Neural cell (in vitro differentiated cells): Measurements from ENCODE around the gene RCE1. TPM values are rescaled to one million over a fixed set of nuclear protein-coding genes. Genes with fewer than 3 reads are reported as not detected.

Source experiments
- H2AFZ ChIP-seq: fragments of 200-600, 300-800 bp; sonication (generic), shearing (Covaris generic); 2 replicates; pipeline ENCODE4 v1.6.0; 2014; ENCODE audit warnings: low read depth, mild to moderate bottlenecking, antibody characterized with exemption, low read length, moderate library complexity
- H3F3A ChIP-seq: fragments of 200-600 bp; shearing (Covaris generic); 2 replicates; pipeline ENCODE4 v1.6.1; 2016; ENCODE audit warnings: mild to moderate bottlenecking, moderate library complexity, mixed read lengths, antibody characterized with exemption, low read length; ENCODE audit not compliant: insufficient read depth, poor library complexity, severe bottlenecking
- H3K27ac ChIP-seq: fragments of 200-600, 300-800 bp; sonication (generic), shearing (Covaris generic); 2 replicates; pipeline ENCODE4 v1.5.1; 2014; ENCODE audit warnings: mild to moderate bottlenecking, low read length, moderate library complexity
- H3K27me3 ChIP-seq: fragments of 300-800, 200-600 bp; sonication (generic), shearing (Covaris generic); 2 replicates; pipeline ENCODE4 v1.6.0; 2014; ENCODE audit warnings: mild to moderate bottlenecking, low read depth, low read length, moderate library complexity; ENCODE audit not compliant: insufficient read depth
- H3K36me3 ChIP-seq: fragments of 300-800, 200-600 bp; sonication (generic), shearing (Covaris generic); 2 replicates; pipeline ENCODE4 v1.5.1; 2014; ENCODE audit warnings: mild to moderate bottlenecking, antibody characterized with exemption, low read length, moderate library complexity; ENCODE audit not compliant: insufficient read depth
- H3K4me2 ChIP-seq: fragments of 300-800, 200-600 bp; sonication (generic), shearing (Covaris generic); 2 replicates; pipeline ENCODE4 v1.6.0; 2014; ENCODE audit warnings: mild to moderate bottlenecking, low read length
- H3K4me3 ChIP-seq: fragments of 300-800, 200-600 bp; sonication (generic), shearing (Covaris generic); 2 replicates; pipeline ENCODE4 v1.5.1; 2014; ENCODE audit warnings: mild to moderate bottlenecking, low read length, moderate library complexity
- H3K79me2 ChIP-seq: fragments of 200-600 bp; shearing (Covaris generic); replicated peaks from 2 replicates; pipeline ENCODE4 v1.6.0; 2014; ENCODE audit warnings: mild to moderate bottlenecking, low read length, moderate library complexity; ENCODE audit not compliant: insufficient read depth
- H3K9ac ChIP-seq: fragments of 300-800, 200-600 bp; sonication (generic), shearing (Covaris generic); 2 replicates; pipeline ENCODE4 v1.6.1; 2016; ENCODE audit warnings: mild to moderate bottlenecking, low read length, mixed read lengths
- H3K9me2 ChIP-seq: fragments of 200-600 bp; shearing (Covaris generic); 2 replicates; pipeline ENCODE4 v1.6.1; 2016; ENCODE audit warnings: mild to moderate bottlenecking, low read length, mixed read lengths; ENCODE audit not compliant: insufficient read depth
- H3K9me3 ChIP-seq: fragments of 200-600, 300-800 bp; sonication (generic), shearing (Covaris generic); 2 replicates; pipeline ENCODE4 v1.6.1; 2016; ENCODE audit warnings: mild to moderate bottlenecking, mixed run types, low read length, moderate library complexity, mixed read lengths
- H4K20me1 ChIP-seq: fragments of 200-600 bp; shearing (Covaris generic); 2 replicates; pipeline ENCODE4 v1.6.1; 2016; ENCODE audit warnings: mild to moderate bottlenecking, mixed run types; ENCODE audit not compliant: insufficient read depth
- EP300 ChIP-seq: fragments of 450-650 bp; conservative IDR thresholded peaks from 2 replicates; pipeline ENCODE4 v1.6.1; 2014; ENCODE audit warnings: antibody characterized with exemption, mild to moderate bottlenecking, moderate library complexity; ENCODE audit not compliant: poor library complexity, severe bottlenecking
- EZH2 ChIP-seq: fragments of 200-600, 300-800 bp; shearing (Covaris generic), sonication (generic); IDR thresholded peaks from 2 replicates; pipeline ENCODE4 v1.6.1; 2014; ENCODE audit warnings: antibody characterized with exemption, low read length, borderline replicate concordance, mild to moderate bottlenecking; ENCODE audit not compliant: insufficient read depth, poor library complexity, severe bottlenecking
- MXI1 ChIP-seq: fragments of 450-650 bp; conservative IDR thresholded peaks from 2 replicates; pipeline ENCODE4 v1.6.1; 2014; ENCODE audit warnings: antibody characterized with exemption, mild to moderate bottlenecking; ENCODE audit not compliant: poor library complexity, severe bottlenecking
- POLR2AphosphoS5 ChIP-seq: IDR thresholded peaks from 2 replicates; pipeline ENCODE4 v1.6.1; 2012
- RAD21 ChIP-seq: fragments of 450-650 bp; conservative IDR thresholded peaks from 2 replicates; pipeline ENCODE4 v1.6.1; 2014; ENCODE audit warnings: antibody characterized with exemption, mild to moderate bottlenecking, moderate library complexity
- SMC3 ChIP-seq: fragments of 450-650 bp; conservative IDR thresholded peaks from 2 replicates; pipeline ENCODE4 v1.6.1; 2014; ENCODE audit warnings: antibody characterized with exemption, mild to moderate bottlenecking, moderate library complexity; ENCODE audit not compliant: poor library complexity
- TAF1 ChIP-seq: IDR thresholded peaks from 2 replicates; pipeline ENCODE4 v1.6.1; 2012; ENCODE audit warnings: low read depth
- polyA plus RNA-seq: library from polyadenylated mRNA; depleted of rRNA; stranded (reverse); fragments of >200 nt; gene quantifications from 2 replicates; pipeline ENCODE4 v1.2.3, GENCODE V29; 2014
- TF ChIP-seq, protein P1 (sequence below): IDR thresholded peaks from 2 replicates; pipeline ENCODE4 v1.6.1; 2012; ENCODE audit warnings: borderline replicate concordance
- TF ChIP-seq, protein P2 (sequence below): fragments of 450-650 bp; IDR thresholded peaks from 2 replicates; pipeline ENCODE4 v1.5.1; 2014; ENCODE audit warnings: antibody characterized with exemption, mild to moderate bottlenecking, moderate library complexity; ENCODE audit not compliant: poor library complexity, severe bottlenecking

Gene RCE1
- polyA plus RNA-seq, 1 donor from 2014 or later: 50.5 TPM

DNA sequence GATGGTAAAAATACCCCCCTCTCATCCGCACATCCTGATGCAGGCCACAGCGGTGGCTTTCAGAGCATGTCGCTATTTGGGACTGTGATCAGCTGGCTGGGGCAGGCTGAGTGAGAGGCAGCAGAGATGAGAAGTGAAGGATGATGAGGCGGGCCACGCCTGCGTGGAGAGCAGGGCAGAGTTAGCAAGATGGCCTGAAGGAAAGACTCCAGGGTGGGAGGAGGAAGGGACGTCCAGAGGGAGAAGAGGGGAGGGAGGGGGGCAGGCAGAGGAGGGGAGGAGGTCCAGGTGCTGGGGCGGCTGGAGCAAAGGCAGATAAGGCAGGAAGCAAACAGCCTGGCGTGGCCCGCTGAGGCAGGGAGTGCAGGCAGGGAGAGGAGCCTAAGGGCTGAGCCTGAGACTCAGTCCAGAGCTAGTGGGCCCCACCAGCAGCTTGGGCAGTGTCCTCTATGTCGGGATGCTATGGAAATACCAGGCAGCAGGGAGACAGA, 42.8 kb downstream of the RCE1 start:
- no peak overlapping the region for H3K9ac ChIP-seq

DNA sequence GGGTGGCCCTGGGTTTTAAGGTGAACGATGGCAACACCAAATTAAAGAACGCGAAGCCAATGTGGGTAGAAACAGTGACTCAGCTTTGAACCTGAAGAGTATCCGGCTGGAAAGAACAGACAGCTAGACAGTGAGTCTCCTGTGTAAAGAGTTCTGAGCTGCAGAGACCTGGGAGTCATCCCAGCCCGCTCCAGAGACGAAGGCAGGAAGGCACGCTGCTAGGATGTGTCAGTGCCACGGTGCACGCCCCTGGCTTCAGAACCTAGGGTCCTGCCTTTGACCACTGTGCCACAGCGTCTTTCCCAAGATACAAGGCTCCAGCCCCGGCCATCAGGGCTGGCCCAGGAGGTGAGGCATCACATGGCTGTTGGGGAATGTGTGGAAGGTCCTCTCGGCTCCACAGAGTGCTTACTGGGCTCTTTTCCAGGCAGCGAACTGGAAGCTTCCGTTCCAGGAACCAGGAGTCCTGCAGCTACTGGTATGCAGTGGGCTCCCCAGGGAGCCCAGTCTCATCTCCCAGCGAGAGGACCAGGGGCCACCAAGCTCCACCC, 43.5 kb downstream of the RCE1 start:
- no peaks in the 10 kb centered on the region for H3K9me3 ChIP-seq
- H3K27ac ChIP-seq: no peak overlapping the region
- no peaks in the 10 kb centered on the region for H3F3A ChIP-seq
- H3K27me3 ChIP-seq: no peaks in the 10 kb centered on the region
- no peak overlapping the region for H3K4me3 ChIP-seq
- H2AFZ ChIP-seq: no peak overlapping the region
- no peak for TF ChIP-seq SMC3
- TF ChIP-seq MXI1: no peak
- TF ChIP-seq, protein P1, sequence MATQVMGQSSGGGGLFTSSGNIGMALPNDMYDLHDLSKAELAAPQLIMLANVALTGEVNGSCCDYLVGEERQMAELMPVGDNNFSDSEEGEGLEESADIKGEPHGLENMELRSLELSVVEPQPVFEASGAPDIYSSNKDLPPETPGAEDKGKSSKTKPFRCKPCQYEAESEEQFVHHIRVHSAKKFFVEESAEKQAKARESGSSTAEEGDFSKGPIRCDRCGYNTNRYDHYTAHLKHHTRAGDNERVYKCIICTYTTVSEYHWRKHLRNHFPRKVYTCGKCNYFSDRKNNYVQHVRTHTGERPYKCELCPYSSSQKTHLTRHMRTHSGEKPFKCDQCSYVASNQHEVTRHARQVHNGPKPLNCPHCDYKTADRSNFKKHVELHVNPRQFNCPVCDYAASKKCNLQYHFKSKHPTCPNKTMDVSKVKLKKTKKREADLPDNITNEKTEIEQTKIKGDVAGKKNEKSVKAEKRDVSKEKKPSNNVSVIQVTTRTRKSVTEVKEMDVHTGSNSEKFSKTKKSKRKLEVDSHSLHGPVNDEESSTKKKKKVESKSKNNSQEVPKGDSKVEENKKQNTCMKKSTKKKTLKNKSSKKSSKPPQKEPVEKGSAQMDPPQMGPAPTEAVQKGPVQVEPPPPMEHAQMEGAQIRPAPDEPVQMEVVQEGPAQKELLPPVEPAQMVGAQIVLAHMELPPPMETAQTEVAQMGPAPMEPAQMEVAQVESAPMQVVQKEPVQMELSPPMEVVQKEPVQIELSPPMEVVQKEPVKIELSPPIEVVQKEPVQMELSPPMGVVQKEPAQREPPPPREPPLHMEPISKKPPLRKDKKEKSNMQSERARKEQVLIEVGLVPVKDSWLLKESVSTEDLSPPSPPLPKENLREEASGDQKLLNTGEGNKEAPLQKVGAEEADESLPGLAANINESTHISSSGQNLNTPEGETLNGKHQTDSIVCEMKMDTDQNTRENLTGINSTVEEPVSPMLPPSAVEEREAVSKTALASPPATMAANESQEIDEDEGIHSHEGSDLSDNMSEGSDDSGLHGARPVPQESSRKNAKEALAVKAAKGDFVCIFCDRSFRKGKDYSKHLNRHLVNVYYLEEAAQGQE: no peak
- TF ChIP-seq POLR2AphosphoS5: no peak
- TF ChIP-seq TAF1: no peak
- no peak for TF ChIP-seq RAD21
- TF ChIP-seq EP300: no peak
- no peak for TF ChIP-seq EZH2
- TF ChIP-seq, protein P2, sequence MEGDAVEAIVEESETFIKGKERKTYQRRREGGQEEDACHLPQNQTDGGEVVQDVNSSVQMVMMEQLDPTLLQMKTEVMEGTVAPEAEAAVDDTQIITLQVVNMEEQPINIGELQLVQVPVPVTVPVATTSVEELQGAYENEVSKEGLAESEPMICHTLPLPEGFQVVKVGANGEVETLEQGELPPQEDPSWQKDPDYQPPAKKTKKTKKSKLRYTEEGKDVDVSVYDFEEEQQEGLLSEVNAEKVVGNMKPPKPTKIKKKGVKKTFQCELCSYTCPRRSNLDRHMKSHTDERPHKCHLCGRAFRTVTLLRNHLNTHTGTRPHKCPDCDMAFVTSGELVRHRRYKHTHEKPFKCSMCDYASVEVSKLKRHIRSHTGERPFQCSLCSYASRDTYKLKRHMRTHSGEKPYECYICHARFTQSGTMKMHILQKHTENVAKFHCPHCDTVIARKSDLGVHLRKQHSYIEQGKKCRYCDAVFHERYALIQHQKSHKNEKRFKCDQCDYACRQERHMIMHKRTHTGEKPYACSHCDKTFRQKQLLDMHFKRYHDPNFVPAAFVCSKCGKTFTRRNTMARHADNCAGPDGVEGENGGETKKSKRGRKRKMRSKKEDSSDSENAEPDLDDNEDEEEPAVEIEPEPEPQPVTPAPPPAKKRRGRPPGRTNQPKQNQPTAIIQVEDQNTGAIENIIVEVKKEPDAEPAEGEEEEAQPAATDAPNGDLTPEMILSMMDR: no peak
- no peak overlapping the region for H3K9ac ChIP-seq
- H3K79me2 ChIP-seq: no peaks in the 10 kb centered on the region
- H3K4me2 ChIP-seq: no peak overlapping the region
- H4K20me1 ChIP-seq: no peaks in the 10 kb centered on the region
- H3K36me3 ChIP-seq: no peaks in the 10 kb centered on the region
- H3K9me2 ChIP-seq: no peaks in the 10 kb centered on the region

More for the DNA sequence above, 42.8 kb downstream of the RCE1 start:
- Histone ChIP-seq H3K27ac (no peak overlapping the region), H4K20me1 (no peaks in the 10 kb centered on the region), H3K4me3 (no peak overlapping the region), H3K27me3 (no peaks in the 10 kb centered on the region), H3K4me2 (no peak overlapping the region), H3K36me3 (no peaks in the 10 kb centered on the region), H3K9me2 (no peaks in the 10 kb centered on the region), H3K79me2 (no peaks in the 10 kb centered on the region), H2AFZ (no peak overlapping the region), H3K9me3 (no peaks in the 10 kb centered on the region), H3F3A (no peaks in the 10 kb centered on the region)
- TF ChIP-seq TAF1 (no peak), EZH2 (no peak), SMC3 (no peak), MXI1 (no peak), POLR2AphosphoS5 (no peak), RAD21 (no peak), EP300 (no peak)
- TF ChIP-seq, protein P1: no peak
- TF ChIP-seq, protein P2: no peak
